Stomach (tissue), 4 donors: ENCODE results near the gene ZBTB14.

Source experiments
- EP300 ChIP-seq: sonication (generic); formaldehyde crosslinking; IDR thresholded peaks from one replicate; pipeline ENCODE4 v1.6.1; 2017; ENCODE audit warnings: antibody characterized with exemption
- POLR2A ChIP-seq, 4 donors: fragments of 450-650 bp; IDR thresholded peaks; one replicate each; pipeline ENCODE4 v1.6.1; 2016; ENCODE audit warnings: antibody characterized with exemption in 4 of 4, control low read depth in 2 of 4, mild to moderate bottlenecking in 1 of 4, moderate library complexity in 1 of 4
- POLR2AphosphoS5 ChIP-seq, 3 donors: sonication (generic); formaldehyde crosslinking; IDR thresholded peaks; one replicate each; pipeline ENCODE4 v1.6.1; 2016; ENCODE audit warnings: antibody characterized with exemption in 3 of 3
- TF ChIP-seq, protein P1 (sequence below), 7 experiments: fragments of 450-650 bp in 4 of 7; fragments of 200-600 bp in 3 of 7; sonication (generic) in 3 of 7; IDR thresholded peaks; one replicate each; pipeline ENCODE4 v1.5.1; 2016 to 2019; ENCODE audit warnings: antibody characterized with exemption in 7 of 7, control low read depth in 2 of 7, mild to moderate bottlenecking in 1 of 7

GRCh38 chr18:5303636-5304035 is 8.1 kb upstream of the ZBTB14 start:
- TF ChIP-seq EP300 (no peak), POLR2A (IDR thresholded peaks at IDR 0.05) (no peak), POLR2AphosphoS5 (IDR thresholded peaks at IDR 0.05) (no peak)
- TF ChIP-seq, protein P1, sequence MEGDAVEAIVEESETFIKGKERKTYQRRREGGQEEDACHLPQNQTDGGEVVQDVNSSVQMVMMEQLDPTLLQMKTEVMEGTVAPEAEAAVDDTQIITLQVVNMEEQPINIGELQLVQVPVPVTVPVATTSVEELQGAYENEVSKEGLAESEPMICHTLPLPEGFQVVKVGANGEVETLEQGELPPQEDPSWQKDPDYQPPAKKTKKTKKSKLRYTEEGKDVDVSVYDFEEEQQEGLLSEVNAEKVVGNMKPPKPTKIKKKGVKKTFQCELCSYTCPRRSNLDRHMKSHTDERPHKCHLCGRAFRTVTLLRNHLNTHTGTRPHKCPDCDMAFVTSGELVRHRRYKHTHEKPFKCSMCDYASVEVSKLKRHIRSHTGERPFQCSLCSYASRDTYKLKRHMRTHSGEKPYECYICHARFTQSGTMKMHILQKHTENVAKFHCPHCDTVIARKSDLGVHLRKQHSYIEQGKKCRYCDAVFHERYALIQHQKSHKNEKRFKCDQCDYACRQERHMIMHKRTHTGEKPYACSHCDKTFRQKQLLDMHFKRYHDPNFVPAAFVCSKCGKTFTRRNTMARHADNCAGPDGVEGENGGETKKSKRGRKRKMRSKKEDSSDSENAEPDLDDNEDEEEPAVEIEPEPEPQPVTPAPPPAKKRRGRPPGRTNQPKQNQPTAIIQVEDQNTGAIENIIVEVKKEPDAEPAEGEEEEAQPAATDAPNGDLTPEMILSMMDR (IDR thresholded peaks at IDR 0.05) = no peak
